HFF-Myc (cell line): Measurements from ENCODE around the gene SORBS2.
A peak's percentile ranks its signal among the peaks of the same experiment; 100 is the strongest.

Source experiments
- DNase-seq: peaks from one replicate; pipeline ENCODE4 v3.0.0-alpha.2; 2011; ENCODE audit warnings: low read depth; ENCODE audit errors: extremely low read depth
- H3K4me3 ChIP-seq: replicated peaks from 2 replicates; pipeline ENCODE4 v1.5.1; 2011; ENCODE audit warnings: low read depth, mild to moderate bottlenecking, control low read depth, low read length
- TF ChIP-seq, protein P1 (sequence below): IDR thresholded peaks from 2 replicates; pipeline ENCODE4 v1.5.1; 2012; ENCODE audit warnings: mild to moderate bottlenecking, low read depth, low read length, control low read depth; ENCODE audit errors: missing control alignments

SORBS2 gene

GRCh38 chr4:185847352-185848097 is 35.5 kb upstream of the SORBS2 start:
- no peak overlapping the region for H3K4me3 ChIP-seq
- DNase-seq, result peak; percentile 77
- TF ChIP-seq, protein P1, sequence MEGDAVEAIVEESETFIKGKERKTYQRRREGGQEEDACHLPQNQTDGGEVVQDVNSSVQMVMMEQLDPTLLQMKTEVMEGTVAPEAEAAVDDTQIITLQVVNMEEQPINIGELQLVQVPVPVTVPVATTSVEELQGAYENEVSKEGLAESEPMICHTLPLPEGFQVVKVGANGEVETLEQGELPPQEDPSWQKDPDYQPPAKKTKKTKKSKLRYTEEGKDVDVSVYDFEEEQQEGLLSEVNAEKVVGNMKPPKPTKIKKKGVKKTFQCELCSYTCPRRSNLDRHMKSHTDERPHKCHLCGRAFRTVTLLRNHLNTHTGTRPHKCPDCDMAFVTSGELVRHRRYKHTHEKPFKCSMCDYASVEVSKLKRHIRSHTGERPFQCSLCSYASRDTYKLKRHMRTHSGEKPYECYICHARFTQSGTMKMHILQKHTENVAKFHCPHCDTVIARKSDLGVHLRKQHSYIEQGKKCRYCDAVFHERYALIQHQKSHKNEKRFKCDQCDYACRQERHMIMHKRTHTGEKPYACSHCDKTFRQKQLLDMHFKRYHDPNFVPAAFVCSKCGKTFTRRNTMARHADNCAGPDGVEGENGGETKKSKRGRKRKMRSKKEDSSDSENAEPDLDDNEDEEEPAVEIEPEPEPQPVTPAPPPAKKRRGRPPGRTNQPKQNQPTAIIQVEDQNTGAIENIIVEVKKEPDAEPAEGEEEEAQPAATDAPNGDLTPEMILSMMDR, result no peak

- no peak overlapping the region for H3K4me3 ChIP-seq
- no peak for DNase-seq
- TF ChIP-seq, protein P1, result no peak
Observed at GRCh38 chr4:185846505-185847150, 34.6 kb upstream of the SORBS2 start.

DNA sequence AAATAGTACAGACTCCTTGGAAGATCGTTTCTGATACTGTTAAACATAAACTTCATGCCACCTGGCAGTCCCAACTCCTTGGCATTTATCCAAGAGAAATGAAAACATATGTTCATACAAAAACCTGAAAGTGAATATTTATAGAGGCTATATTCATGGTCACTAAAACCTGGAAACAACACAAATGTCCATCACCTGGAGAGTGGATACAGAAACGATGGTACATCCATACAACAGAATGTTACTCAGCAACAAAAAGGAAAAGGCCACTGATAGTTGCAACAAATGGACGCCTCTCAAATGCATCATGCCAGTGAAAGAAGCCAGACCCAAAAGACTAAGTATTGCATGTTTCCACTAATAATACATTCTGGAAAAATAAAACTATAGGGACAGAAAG is 34.0 kb upstream of the SORBS2 start:
- DNase-seq, result no peak
- no peak overlapping the region for H3K4me3 ChIP-seq
- TF ChIP-seq, protein P1, result no peak

DNA sequence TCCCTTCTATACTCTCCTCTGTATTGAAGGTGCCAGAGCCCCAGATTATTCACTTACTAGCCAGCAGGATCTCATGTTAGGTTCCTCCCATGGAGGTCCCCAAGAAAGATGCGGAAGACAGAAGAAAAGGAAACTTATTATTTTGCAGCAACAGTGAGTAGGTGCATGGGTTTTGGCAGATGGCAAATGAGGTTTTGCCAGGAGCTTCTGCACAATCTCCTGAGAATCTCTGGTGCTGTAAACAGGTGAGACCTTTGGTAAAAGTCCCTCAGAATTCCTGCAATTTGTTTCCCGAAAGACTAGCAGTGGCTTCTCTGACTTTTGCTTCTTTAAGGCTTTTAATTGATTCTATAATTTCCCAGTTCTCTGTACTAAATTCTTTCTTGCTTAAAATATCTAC is 29.5 kb upstream of the SORBS2 start:
- H3K4me3 ChIP-seq, result no peak overlapping the region
- TF ChIP-seq, protein P1, result no peak
- no peak for DNase-seq

DNA sequence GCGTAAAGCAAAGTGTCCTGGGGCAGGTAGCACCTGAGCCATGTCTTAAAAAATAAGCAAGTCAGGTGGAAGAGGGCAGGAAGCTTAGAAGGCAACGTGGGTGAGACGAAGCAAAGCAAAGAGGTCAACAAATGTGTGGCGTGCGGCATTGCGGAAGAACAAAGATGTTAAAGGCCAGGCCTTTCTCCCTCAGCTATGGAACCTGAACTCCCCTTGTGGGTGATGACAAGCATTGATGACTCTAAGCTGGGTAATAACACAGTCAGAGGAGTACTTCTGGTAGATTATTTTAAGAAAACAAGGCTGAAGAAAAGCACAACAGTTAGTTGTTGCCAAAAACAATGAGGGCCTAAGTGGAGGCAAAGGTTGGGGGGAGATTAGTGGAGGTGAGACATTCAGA is 29.0 kb upstream of the SORBS2 start:
- DNase-seq, result no peak
- TF ChIP-seq, protein P1, result no peak
- no peak overlapping the region for H3K4me3 ChIP-seq

GRCh38 chr4:185840201-185840600 is 28.2 kb upstream of the SORBS2 start:
- H3K4me3 ChIP-seq, result no peak overlapping the region
- no peak for DNase-seq
- TF ChIP-seq, protein P1, result no peak
